GM23338 (cell line): ENCODE results near the gene NOMO2.
"Not testable (repeated sequence)": the region's sequence is repeated elsewhere in the genome, so short reads cannot be mapped to it uniquely, and the experiment has no call there.

Experiments
- CREB1 ChIP-seq: fragments of 250-450 bp; sonication (Bioruptor Pico); IDR thresholded peaks from 2 replicates; pipeline ENCODE4 v1.5.0; 2020; ENCODE audit warnings: low read depth, mild to moderate bottlenecking, moderate library complexity
- CTCF ChIP-seq, 2 experiments: fragments of 200-600 bp in 1 of 2; sonication (generic) in 1 of 2; conservative IDR thresholded peaks; 2 replicates each; pipeline versions ENCODE4 v1.5.1 to v1.6.1; 2016 to 2017; ENCODE audit warnings: antibody characterized with exemption in 2 of 2, low read depth in 2 of 2, mild to moderate bottlenecking in 2 of 2, moderate library complexity in 1 of 2
- ETS1 ChIP-seq: IDR thresholded peaks from 2 replicates; pipeline ENCODE4 v1.6.1; 2016; ENCODE audit warnings: antibody characterized with exemption
- EZH2 ChIP-seq: fragments of 200-600 bp; sonication (generic); IDR thresholded peaks from one replicate; pipeline ENCODE4 v1.8.0; 2017; ENCODE audit warnings: antibody characterized with exemption, mild to moderate bottlenecking, low read depth; ENCODE audit not compliant: unreplicated experiment
- EZH2phosphoT487 ChIP-seq: fragments of 200-600 bp; sonication (generic); IDR thresholded peaks from one replicate; pipeline ENCODE4 v1.8.1; 2018; ENCODE audit warnings: antibody characterized with exemption; ENCODE audit not compliant: unreplicated experiment
- JUNB ChIP-seq: IDR thresholded peaks from one replicate; pipeline ENCODE4 v1.6.1; 2016; ENCODE audit warnings: antibody characterized with exemption; ENCODE audit not compliant: unreplicated experiment
- NANOG ChIP-seq: IDR thresholded peaks from 2 replicates; pipeline ENCODE4 v1.6.1; 2016; ENCODE audit warnings: antibody characterized with exemption, borderline replicate concordance
- POLR2AphosphoS5 ChIP-seq: IDR thresholded peaks from 2 replicates; pipeline ENCODE4 v1.6.1; 2016; ENCODE audit warnings: antibody characterized with exemption, low read depth
- REST ChIP-seq: IDR thresholded peaks from one replicate; pipeline ENCODE4 v1.6.1; 2018; ENCODE audit warnings: antibody characterized with exemption; ENCODE audit not compliant: unreplicated experiment
- STAT1 ChIP-seq: IDR thresholded peaks from one replicate; pipeline ENCODE4 v1.6.1; 2016; ENCODE audit warnings: antibody characterized with exemption; ENCODE audit not compliant: unreplicated experiment
- ZNF114 ChIP-seq: fragments of 250-450 bp; sonication (Bioruptor Pico); IDR thresholded peaks from 2 replicates; pipeline ENCODE4 v1.5.0; 2020; ENCODE audit warnings: mild to moderate bottlenecking, moderate library complexity
- ZNF331 ChIP-seq: fragments of 250-450 bp; sonication (Bioruptor Pico); IDR thresholded peaks from 2 replicates; pipeline ENCODE4 v1.5.0; 2020; ENCODE audit warnings: low read depth, mild to moderate bottlenecking, moderate library complexity
- ZNF462 ChIP-seq: fragments of 250-450 bp; sonication (Bioruptor Pico); IDR thresholded peaks from 2 replicates; pipeline ENCODE4 v1.5.0; 2020; ENCODE audit warnings: mild to moderate bottlenecking, moderate library complexity

- not testable (repeated sequence) for TF ChIP-seq JUNB; CTCF (conservative IDR thresholded peaks at IDR 0.05; ENCODE audit: low read depth in 2 of 2); EZH2phosphoT487; ETS1; NANOG; CREB1 (CRISPR knock-in tag); EZH2; REST; POLR2AphosphoS5; STAT1; ZNF114 (CRISPR knock-in tag); ZNF331 (CRISPR knock-in tag); ZNF462 (CRISPR knock-in tag)
Observed at GRCh38 chr16:18592982-18593381, 31.1 kb upstream of the NOMO2 start.
